ENCODE measurements around the gene FTSJ1.
"Not testable (repeated sequence)": the region's sequence is repeated elsewhere in the genome, so short reads cannot be mapped to it uniquely, and the experiment has no call there.

Gene FTSJ1

DNA sequence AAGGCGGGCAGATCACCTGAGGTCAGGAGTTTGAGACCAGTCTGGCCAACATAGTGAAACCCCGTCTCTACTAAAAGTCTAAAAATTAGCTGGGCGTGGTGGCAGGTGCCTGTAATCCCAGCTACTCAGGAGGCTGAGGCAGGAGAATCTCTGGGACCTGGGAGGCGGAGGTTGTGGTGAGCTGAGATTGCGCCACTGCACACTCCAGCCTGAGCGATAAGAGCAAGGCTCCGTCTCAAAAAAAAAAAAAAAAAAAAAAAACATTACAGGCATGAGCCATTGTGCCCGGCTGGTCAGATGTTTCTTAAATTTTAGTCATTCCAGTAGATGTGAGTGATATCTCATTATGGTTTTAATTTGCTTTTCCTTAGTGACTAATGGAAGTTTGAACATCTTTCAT, 49.9 kb downstream of the FTSJ1 start:
- DNase-seq (ENCODE audit: low read depth): not testable (repeated sequence)

DNA sequence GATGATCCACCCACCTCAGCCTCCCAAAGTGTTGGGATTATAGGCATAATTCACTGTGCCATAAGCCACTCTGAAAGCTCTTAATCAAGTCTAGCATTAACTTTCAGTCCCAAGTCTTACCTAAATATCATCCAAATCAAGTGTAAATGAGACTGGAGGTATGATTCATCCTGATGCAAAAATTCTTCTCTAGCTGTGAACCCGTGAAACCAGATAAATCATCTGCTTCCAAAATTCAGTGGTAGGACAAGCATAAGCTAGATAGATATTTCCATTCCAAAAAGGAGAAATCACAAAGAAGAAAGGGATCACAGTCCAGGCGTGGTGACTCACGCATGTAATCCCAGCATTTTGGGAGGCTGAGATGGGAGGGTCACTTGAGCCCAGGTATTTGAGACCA, 54.7 kb downstream of the FTSJ1 start:
- DNase-seq (ENCODE audit: low read depth): no peak

DNA sequence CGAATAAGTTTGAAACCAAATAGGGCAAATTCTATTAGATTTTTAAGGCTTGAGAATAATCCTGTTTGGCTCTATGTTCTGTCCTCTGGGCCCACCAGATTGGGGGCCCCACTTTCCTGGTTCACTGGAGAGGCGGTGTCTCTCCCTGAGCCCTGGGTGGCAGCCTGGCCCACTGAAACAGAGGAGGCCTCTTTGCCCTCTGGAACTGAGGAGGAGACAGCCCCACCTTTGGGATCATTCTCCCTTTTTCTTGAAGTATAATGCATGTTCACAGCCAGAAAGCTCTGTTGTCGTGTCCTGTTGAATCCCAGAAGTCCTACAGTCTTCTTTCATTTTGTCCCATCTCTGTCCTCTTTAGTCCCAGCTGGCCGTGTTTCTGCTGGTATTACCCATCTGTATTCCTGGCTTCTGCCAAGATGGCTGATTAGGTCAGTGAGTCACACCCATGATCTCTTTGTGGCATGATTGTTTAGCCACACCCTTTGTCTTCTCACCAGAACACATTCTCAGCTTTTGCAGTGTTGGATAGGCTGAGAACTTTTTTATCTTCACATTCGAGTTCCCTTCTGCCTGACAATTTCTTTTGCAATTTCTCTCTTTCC, 55.5 kb downstream of the FTSJ1 start:
- no peak for DNase-seq (ENCODE audit: low read depth)

DNA sequence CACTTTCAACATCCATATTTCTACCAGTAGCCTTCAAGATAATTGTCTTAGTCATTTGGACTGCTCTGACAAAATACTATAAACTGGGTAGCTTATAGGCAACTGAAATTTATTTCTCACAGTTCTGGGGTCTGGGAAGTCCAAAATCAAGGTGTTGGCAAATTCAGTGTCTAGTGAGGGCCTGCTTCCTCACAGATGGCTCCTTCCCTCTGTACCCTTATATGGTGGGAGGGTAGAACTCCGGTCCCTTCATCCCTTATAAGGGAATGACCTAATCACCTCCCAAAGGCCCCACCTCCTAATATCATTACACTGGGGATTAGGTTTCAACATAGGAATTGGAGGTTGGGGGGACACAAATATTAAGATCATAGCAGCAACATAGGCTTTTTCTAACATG, 56.2 kb downstream of the FTSJ1 start:
- DNase-seq (ENCODE audit: low read depth): no peak

DNA sequence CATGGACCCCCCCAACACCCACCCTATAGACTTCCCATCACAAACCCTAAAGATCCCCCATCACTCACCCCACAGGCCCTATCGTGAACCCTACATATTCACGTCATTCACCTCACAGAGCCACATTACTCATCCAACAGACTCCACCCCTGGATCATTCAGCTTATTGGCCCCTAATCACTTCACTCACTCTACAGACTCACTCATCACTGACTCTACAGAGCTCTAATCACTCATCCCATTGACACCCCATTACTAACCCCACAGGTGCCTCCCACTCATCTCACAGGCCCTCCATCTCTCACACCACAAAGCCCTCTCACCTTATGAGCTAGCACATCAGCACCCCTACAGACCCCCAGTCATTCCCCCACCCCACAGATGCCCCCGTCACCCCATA, 57.2 kb downstream of the FTSJ1 start:
- DNase-seq (ENCODE audit: low read depth): no peak
